ENCODE data around the gene RPS15.

RPS15 gene

GRCh38 chr19:1438035-1438932, at the start of gene RPS15:
Gene RPS15 (plus strand): TSS chr19:1438396. CDS start chr19:1438426, 30 bp downstream.
- DNase-seq (ENCODE audit: low read depth, low spot score): peak; percentile 85

- DNase-seq (ENCODE audit: low read depth, low spot score): no peak
These were observed 49.6 kb upstream of the RPS15 start for GRCh38 chr19:1388637-1389026.

DNA sequence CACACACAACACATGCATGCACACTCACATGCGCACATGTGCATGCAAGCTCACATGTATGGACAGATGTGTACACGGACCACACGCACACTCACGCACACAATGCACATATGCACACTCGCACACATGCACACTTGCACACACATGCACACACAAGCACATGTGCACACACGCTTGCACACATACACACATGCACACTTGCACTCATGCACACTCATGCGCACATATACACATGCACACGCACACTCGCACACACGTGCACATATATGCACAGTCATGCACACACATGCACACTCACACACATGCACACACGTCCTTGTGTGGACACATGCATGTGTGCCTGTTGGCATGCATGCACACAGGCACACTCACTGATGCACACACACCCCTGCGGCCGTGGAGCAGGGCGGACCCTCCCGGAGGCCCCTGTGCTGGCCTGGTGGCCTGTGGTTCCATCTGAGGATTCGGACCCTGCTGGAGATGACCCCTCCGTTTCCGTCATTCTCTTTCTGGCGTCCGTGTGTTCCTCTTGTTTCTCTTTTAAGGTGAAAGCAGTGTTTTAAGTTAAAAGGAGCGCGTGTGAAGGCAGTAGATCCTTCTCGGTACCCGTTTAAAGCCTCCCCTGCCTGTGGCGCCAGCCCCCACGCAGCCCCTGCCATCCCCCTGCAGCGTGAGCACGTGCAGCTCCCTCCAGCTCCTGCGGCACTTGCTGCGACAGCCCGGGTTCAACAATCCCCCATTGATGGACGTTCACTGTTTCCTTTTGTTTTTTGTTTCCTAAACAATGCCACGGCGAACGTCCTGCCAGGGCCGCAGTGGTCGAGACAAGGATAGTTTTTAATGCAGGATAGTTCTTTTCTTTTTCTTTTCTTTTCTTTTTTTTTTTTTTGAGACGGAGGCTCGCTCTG, 48.9 kb upstream of the RPS15 start:
- DNase-seq (ENCODE audit: low read depth, low spot score): no peak

DNA sequence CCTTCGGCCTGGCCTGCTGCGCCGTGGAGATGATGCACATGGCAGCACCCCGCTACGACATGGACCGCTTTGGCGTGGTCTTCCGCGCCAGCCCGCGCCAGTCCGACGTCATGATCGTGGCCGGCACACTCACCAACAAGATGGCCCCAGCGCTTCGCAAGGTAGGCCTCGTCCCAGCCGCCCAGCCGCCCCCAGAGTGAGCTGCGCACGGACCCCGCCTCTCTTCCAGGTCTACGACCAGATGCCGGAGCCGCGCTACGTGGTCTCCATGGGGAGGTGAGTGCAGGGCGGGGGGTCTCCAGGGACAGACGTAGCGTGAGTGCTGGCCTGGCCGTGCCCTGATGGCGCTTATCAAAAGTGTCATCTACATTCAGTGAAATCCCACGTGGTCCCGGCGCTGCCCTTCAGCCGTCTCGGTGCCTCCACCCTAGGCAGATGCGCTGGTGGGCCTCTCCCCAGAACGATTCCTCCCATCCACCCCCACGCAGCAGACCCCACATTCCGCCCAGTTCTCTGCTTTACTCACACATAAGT, 47.2 kb upstream of the RPS15 start:
- DNase-seq (ENCODE audit: low read depth, low spot score): no peak

GRCh38 chr19:1392407-1392806, 45.8 kb upstream of the RPS15 start:
- DNase-seq (ENCODE audit: low read depth, low spot score): no peak

DNA sequence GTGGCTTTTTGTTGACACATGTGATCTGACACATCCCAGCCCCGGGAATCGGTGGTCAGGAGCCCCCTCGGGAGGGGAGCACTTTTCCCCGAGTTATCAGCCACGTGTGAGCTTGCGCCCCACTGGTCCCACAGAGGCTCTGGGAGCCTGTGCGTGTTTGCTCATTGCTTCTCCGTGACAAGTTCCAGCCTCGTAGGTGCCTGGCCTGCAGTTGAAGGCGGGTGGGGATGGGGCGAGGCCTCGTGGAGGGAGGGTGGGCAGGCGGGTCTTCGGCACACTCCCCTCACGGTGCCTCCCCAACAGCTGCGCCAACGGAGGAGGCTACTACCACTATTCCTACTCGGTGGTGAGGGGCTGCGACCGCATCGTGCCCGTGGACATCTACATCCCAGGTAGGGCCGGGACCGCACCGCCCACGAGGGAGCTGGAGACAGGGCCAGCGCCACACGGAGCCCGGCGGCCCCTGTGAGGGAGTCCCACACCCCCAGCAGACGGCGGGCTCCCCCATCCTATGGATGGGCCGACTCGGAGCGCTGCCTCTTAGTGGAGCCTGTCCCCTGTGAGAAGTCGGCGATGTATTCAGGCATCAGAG, 45.2 kb upstream of the RPS15 start:
- DNase-seq (ENCODE audit: low read depth, low spot score): no peak

DNA sequence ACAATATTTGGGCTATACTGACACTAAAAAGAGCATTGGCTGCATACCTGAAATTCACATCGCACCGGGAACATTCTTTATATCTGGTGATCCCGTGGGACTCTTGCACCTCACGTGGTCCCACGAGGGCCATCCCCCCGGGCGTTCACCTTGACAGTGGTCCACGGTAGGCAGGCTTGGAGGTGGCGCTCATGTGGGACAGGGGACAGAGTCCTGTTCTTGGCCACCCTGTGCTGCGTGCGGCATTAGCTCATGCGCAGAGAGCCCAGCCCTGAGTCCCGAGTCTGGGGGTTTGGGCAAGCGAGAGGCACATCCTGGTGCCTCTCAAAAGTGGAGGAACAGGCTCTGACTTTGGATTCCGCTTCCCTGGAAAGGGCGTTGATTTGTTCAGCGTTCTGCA, 44.4 kb upstream of the RPS15 start:
- DNase-seq (ENCODE audit: low read depth, low spot score): no peak

GRCh38 chr19:1394252-1395193, 43.7 kb upstream of the RPS15 start:
- no peak for DNase-seq (ENCODE audit: low read depth, low spot score)

GRCh38 chr19:1395194-1396018, 42.8 kb upstream of the RPS15 start:
- DNase-seq (ENCODE audit: low read depth, low spot score): no peak

- DNase-seq (ENCODE audit: low read depth, low spot score): no peak
These were observed 42.0 kb upstream of the RPS15 start for GRCh38 chr19:1396019-1396767.

GRCh38 chr19:1396768-1397679, 41.2 kb upstream of the RPS15 start:
- DNase-seq (ENCODE audit: low read depth, low spot score): no peak

DNA sequence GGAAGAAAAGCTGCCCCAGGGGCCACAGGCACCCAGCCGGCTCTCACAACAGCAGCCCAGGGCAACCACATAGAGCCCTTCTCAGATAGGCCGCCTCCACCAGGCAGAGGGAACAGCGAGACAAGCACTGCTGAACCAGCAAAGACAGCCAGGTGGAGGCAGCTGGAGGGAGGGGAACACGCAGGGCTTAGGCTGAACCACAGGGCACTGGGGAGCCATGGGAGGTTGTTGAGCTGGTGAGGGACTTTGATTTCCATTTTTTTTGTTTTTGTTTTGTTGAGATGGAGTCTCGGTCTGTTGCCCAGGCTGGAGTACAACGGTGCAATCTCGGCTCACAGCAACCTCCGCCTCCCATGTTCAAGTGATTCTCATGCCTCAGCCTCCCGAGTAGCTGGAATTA, 40.4 kb upstream of the RPS15 start:
- DNase-seq (ENCODE audit: low read depth, low spot score): no peak

- no peak for DNase-seq (ENCODE audit: low read depth, low spot score)
These were observed 39.1 kb upstream of the RPS15 start for GRCh38 chr19:1399079-1399478.

- DNase-seq (ENCODE audit: low read depth, low spot score): no peak
These were observed 38.5 kb upstream of the RPS15 start for GRCh38 chr19:1399745-1400144.

- DNase-seq (ENCODE audit: low read depth, low spot score): no peak
These were observed 37.7 kb upstream of the RPS15 start for GRCh38 chr19:1400281-1401137.

GRCh38 chr19:1401138-1401888, 36.9 kb upstream of the RPS15 start, which contains the start of gene GAMT:
Gene GAMT (minus strand): TSS chr19:1401542. CDS start chr19:1401476, 66 bp downstream.
- DNase-seq (ENCODE audit: low read depth, low spot score): no peak

All from activated naive CD8-positive, alpha-beta T cell treated with anti-CD3 and anti-CD28 coated beads, Interleukin-2, amount 50 U/mL, for 16 hours (primary cell).